Testis (tissue), 3 donors: Measurements from ENCODE around the gene CDK14. TPM values are rescaled to one million over a fixed set of nuclear protein-coding genes. Genes with fewer than 3 reads are reported as not detected.

Experiments
- DNase-seq: peaks from one replicate; pipeline ENCODE4 v3.0.0-alpha.2; 2019
- H3K27ac ChIP-seq, 2 donors: fragments of 200-600 bp; sonication (generic); one replicate each; pipeline ENCODE4 v1.5.1; 2019
- H3K27me3 ChIP-seq: fragments of 200-600 bp; sonication (generic); one replicate; pipeline ENCODE4 v1.5.1; 2019
- H3K36me3 ChIP-seq: fragments of 200-600 bp; sonication (generic); one replicate; pipeline ENCODE4 v1.5.1; 2017; ENCODE audit warnings: low read depth; ENCODE audit errors: missing control alignments
- H3K4me1 ChIP-seq: fragments of 200-600 bp; sonication (generic); one replicate; pipeline ENCODE4 v1.5.1; 2019
- H3K4me3 ChIP-seq, 2 donors: fragments of 200-600 bp; sonication (generic); one replicate each; pipeline ENCODE4 v1.5.1; 2017 to 2019
- H3K9me3 ChIP-seq: fragments of 200-600 bp; sonication (generic); one replicate; pipeline ENCODE4 v1.5.1; 2017
- CTCF ChIP-seq, 3 experiments: fragments of 450-650 bp in 2 of 3; fragments of 200-600 bp in 1 of 3; sonication (generic) in 1 of 3; IDR thresholded peaks; one replicate each; pipeline ENCODE4 v1.5.1; 2016 to 2019; ENCODE audit warnings: antibody characterized with exemption in 3 of 3, mild to moderate bottlenecking in 2 of 3, moderate library complexity in 1 of 3
- POLR2A ChIP-seq: fragments of 450-650 bp; IDR thresholded peaks from one replicate; pipeline ENCODE4 v1.6.1; 2017; ENCODE audit warnings: antibody characterized with exemption, mild to moderate bottlenecking, moderate library complexity
- WGBS, 2 donors: methylation state at CpG; one replicate each; pipeline ENCODE4 v1.1.5; 2018; 5-methylcytosine and 5-hydroxymethylcytosine counted together
- intact Hi-C: fragments of 100-400 bp; cut with DNase I; formaldehyde crosslinking; loops from one replicate; pipeline ENCODE4 v1.15.1; 2023; ENCODE audit warnings: low total_unique reads
- polyA plus RNA-seq: library from polyadenylated mRNA; stranded (reverse); fragments of 350-450 nt; fragmentation: Illumina TruSeq; extraction: RNeasy Lipid Tissue Mini Kit (QIAGEN cat#74804); gene quantifications from one replicate; pipeline ENCODE4 v1.2.3, GENCODE V29; 2014; ENCODE audit warnings: low read depth, low replicate concordance; ENCODE audit not compliant: insufficient read depth
- total RNA-seq, 2 donors: library from RNA; depleted of rRNA; stranded (reverse); fragments of >200 nt; gene quantifications; one replicate each; pipeline ENCODE4 v1.2.3, GENCODE V29; 2016

CDK14 gene
- total and polyA plus RNA-seq, 3 donors from 2014 or later = 18.9 to 22.7 (median 19.5) TPM

GRCh38 chr7:91088156-91088555 lies 492.0 kb downstream of the CDK14 start:
- H3K27ac ChIP-seq = no peak overlapping the region
- 79 to 85% methylated on average over 1 of the region's 1 CpG for WGBS, 2 donors
- no peak for TF ChIP-seq POLR2A
- TF ChIP-seq CTCF (IDR thresholded peaks at IDR 0.05) = no peak
- intact Hi-C loops = no loop called here
- DNase-seq = no peak
- H3K36me3 ChIP-seq = no peaks in the 10 kb centered on the region
- no peak overlapping the region for H3K4me3 ChIP-seq
- H3K4me1 ChIP-seq = no peaks in the 10 kb centered on the region
- no peaks in the 10 kb centered on the region for H3K9me3 ChIP-seq
- no peaks in the 10 kb centered on the region for H3K27me3 ChIP-seq

- no peaks in the 10 kb centered on the region for H3K36me3 ChIP-seq
- intact Hi-C loops = no loop called here
- no peak for DNase-seq
- no peaks in the 10 kb centered on the region for H3K4me1 ChIP-seq
- no peak overlapping the region for H3K4me3 ChIP-seq
- no peaks in the 10 kb centered on the region for H3K9me3 ChIP-seq
- no peak overlapping the region for H3K27ac ChIP-seq
- WGBS, 2 donors = 86 to 90% methylated on average over 1 of the region's 1 CpG
- no peak for TF ChIP-seq POLR2A
- no peak for TF ChIP-seq CTCF (IDR thresholded peaks at IDR 0.05)
- H3K27me3 ChIP-seq = no peaks in the 10 kb centered on the region
Observed at GRCh38 chr7:91088691-91089090, 492.6 kb downstream of the CDK14 start.

GRCh38 chr7:91089382-91089963 lies 493.4 kb downstream of the CDK14 start:
- DNase-seq = no peak
- Histone ChIP-seq H3K27ac (no peak overlapping the region), H3K36me3 (no peaks in the 10 kb centered on the region), H3K4me1 (no peaks in the 10 kb centered on the region), H3K4me3 (no peak overlapping the region), H3K9me3 (no peaks in the 10 kb centered on the region), H3K27me3 (no peaks in the 10 kb centered on the region)
- 21 to 26% methylated on average over 5 of the region's 5 CpGs for WGBS, 2 donors
- intact Hi-C loops = no loop called here
- TF ChIP-seq POLR2A = no peak
- peak in 2 of 3 experiments; percentile 53 to 81 for TF ChIP-seq CTCF (IDR thresholded peaks at IDR 0.05)

- TF ChIP-seq POLR2A (no peak), CTCF (IDR thresholded peaks at IDR 0.05) (no peak)
- no peaks in the 10 kb centered on the region for H3K9me3 ChIP-seq
- H3K4me1 ChIP-seq = no peaks in the 10 kb centered on the region
- no peaks in the 10 kb centered on the region for H3K36me3 ChIP-seq
- intact Hi-C loops = no loop called here
- H3K27ac ChIP-seq = no peak overlapping the region
- H3K4me3 ChIP-seq = no peak overlapping the region
- H3K27me3 ChIP-seq = no peaks in the 10 kb centered on the region
- no peak for DNase-seq
- WGBS, 2 donors = 93 to 96% methylated on average over 7 of the region's 7 CpGs
Observed at GRCh38 chr7:91090684-91091083, 494.6 kb downstream of the CDK14 start.

- Histone ChIP-seq H3K36me3 (no peaks in the 10 kb centered on the region), H3K9me3 (no peaks in the 10 kb centered on the region), H3K27ac (no peak overlapping the region), H3K27me3 (no peaks in the 10 kb centered on the region), H3K4me1 (no peaks in the 10 kb centered on the region), H3K4me3 (no peak overlapping the region)
- WGBS, 2 donors = 88 to 96% methylated on average over 4 of the region's 4 CpGs
- intact Hi-C loops = no loop called here
- TF ChIP-seq CTCF (IDR thresholded peaks at IDR 0.05) (no peak), POLR2A (no peak)
- DNase-seq = no peak
Observed at GRCh38 chr7:91091631-91092030, 495.5 kb downstream of the CDK14 start.
